GM19324 (cell line): ENCODE data around the gene CADM1.

Source experiments
- ATAC-seq: cut with Tn5 transposase; IDR thresholded peaks from one replicate; pipeline ENCODE4 v1.9.1; 2021; ENCODE audit warnings: mild to moderate bottlenecking, moderate library complexity; ENCODE audit not compliant: unreplicated experiment, low FRiP score

The CADM1 gene

GRCh38 chr11:115144014-115144413 lies 360.2 kb downstream of the CADM1 start:
- no peak for ATAC-seq

GRCh38 chr11:115141231-115142114 lies 362.7 kb downstream of the CADM1 start:
- no peak for ATAC-seq

- ATAC-seq = no peak
Observed at GRCh38 chr11:115135936-115136335, 368.3 kb downstream of the CADM1 start.

- ATAC-seq = no peak
Observed at GRCh38 chr11:115134926-115135325, 369.3 kb downstream of the CADM1 start.

- no peak for ATAC-seq
Observed at GRCh38 chr11:115133475-115134209, 370.6 kb downstream of the CADM1 start.

- no peak for ATAC-seq
Observed at GRCh38 chr11:115132436-115133228, 371.6 kb downstream of the CADM1 start.

- ATAC-seq = no peak
Observed at GRCh38 chr11:115129473-115130289, 374.5 kb downstream of the CADM1 start.

GRCh38 chr11:115128226-115128625 lies 376.0 kb downstream of the CADM1 start:
- no peak for ATAC-seq

- no peak for ATAC-seq
Observed at GRCh38 chr11:115127790-115128189, 376.4 kb downstream of the CADM1 start.

- peak; percentile 73 for ATAC-seq
Observed at GRCh38 chr11:115126515-115127208, 377.6 kb downstream of the CADM1 start.

- peak; percentile 3 for ATAC-seq
Observed at GRCh38 chr11:115126092-115126491, 378.1 kb downstream of the CADM1 start.

- no peak for ATAC-seq
Observed at GRCh38 chr11:115124786-115125185, 379.4 kb downstream of the CADM1 start.

- ATAC-seq = no peak
Observed at GRCh38 chr11:115123641-115124040, 380.6 kb downstream of the CADM1 start.

GRCh38 chr11:115122274-115122673 lies 381.9 kb downstream of the CADM1 start:
- ATAC-seq = no peak
